Left cardiac atrium (tissue), 4 donors: ENCODE measurements around the gene PSMB2. TPM values are rescaled to one million over a fixed set of nuclear protein-coding genes. Genes with fewer than 3 reads are reported as not detected.

Source experiments
- ATAC-seq, 2 donors: fragments of 200-7000 bp; cut with Tn5 transposase; one replicate each; pipeline ENCODE4 v1.9.1; 2020; ENCODE audit warnings: mild to moderate bottlenecking in 2 of 2, moderate library complexity in 2 of 2
- DNase-seq: peaks from one replicate; pipeline ENCODE4 v3.0.0-alpha.2; 2020
- intact Hi-C, 2 donors: fragments of 100-400 bp; cut with DNase I; formaldehyde crosslinking; loops; one replicate each; pipeline versions ENCODE4 v1.14.1 to v1.15.1; 2022 to 2023
- total RNA-seq, 2 donors: library from RNA; stranded (reverse); fragmentation: NEBNext Ultra II Directional; extraction: Animal tissue kit (Norgen Biotek cat#: 25700); gene quantifications; one replicate each; pipeline ENCODE4 v1.2.1, GENCODE V29; 2021
- donor health status: DM: no; HTN: yes; CAD: no.
- donor health status: DM: no; HTN: yes; CAD: no; lungs with severe emphysema.
- donor health status: DM: yes; HTN: yes; CAD: no.
- donor health status: Dilated cardiomyopathy.

Gene PSMB2
- total RNA-seq, 2 donors from 2014 or later = 35.0 to 36.4 TPM

GRCh38 chr1:35650416-35650815, 9.1 kb upstream of the PSMB2 start:
- ATAC-seq = peak in 1 of 2 donors; percentile 27
- intact Hi-C loops = no loop called here
- no peak for DNase-seq

GRCh38 chr1:35646043-35646442, 4.7 kb upstream of the PSMB2 start:
- DNase-seq = no peak
- no peak for ATAC-seq
- intact Hi-C loops = no loop called here

GRCh38 chr1:35644204-35644603, 2.9 kb upstream of the PSMB2 start:
- intact Hi-C loops = no loop called here
- ATAC-seq (no peak), DNase-seq (no peak)

- ATAC-seq (no peak), DNase-seq (no peak)
- intact Hi-C loops = no loop called here
Measured at GRCh38 chr1:35642471-35642955, 1.2 kb upstream of the PSMB2 start.

GRCh38 chr1:35640380-35641232, 720 bp downstream of the PSMB2 start:
- intact Hi-C loops = no loop called here
- DNase-seq (no peak), ATAC-seq (no peak)

GRCh38 chr1:35637401-35637809, 3.9 kb downstream of the PSMB2 start:
- DNase-seq (no peak), ATAC-seq (no peak)
- intact Hi-C loops = no loop called here

GRCh38 chr1:35633547-35633946, 7.8 kb downstream of the PSMB2 start:
- ATAC-seq = no peak
- DNase-seq = no peak
- intact Hi-C loops = no loop called here

- no peak for ATAC-seq
- intact Hi-C loops = no loop called here
- DNase-seq = no peak
Measured at GRCh38 chr1:35631396-35631795, 9.9 kb downstream of the PSMB2 start.

GRCh38 chr1:35629051-35629450, 12.3 kb downstream of the PSMB2 start:
- intact Hi-C loops = no loop called here
- DNase-seq (no peak), ATAC-seq (no peak)

- DNase-seq = no peak
- intact Hi-C loops = no loop called here
- ATAC-seq = no peak
Measured at GRCh38 chr1:35623832-35624231, 17.5 kb downstream of the PSMB2 start.

GRCh38 chr1:35622510-35623178, 18.7 kb downstream of the PSMB2 start:
- DNase-seq (no peak), ATAC-seq (no peak)
- intact Hi-C loops = no loop called here

GRCh38 chr1:35619237-35620121, 21.8 kb downstream of the PSMB2 start:
- intact Hi-C loops = no loop called here
- DNase-seq (no peak), ATAC-seq (no peak)

- intact Hi-C loops = no loop called here
- DNase-seq = no peak
- no peak for ATAC-seq
Measured at GRCh38 chr1:35615440-35615839, 25.9 kb downstream of the PSMB2 start.

- no peak for ATAC-seq
- intact Hi-C loops = no loop called here
- no peak for DNase-seq
Measured at GRCh38 chr1:35611655-35612054, 29.7 kb downstream of the PSMB2 start.

GRCh38 chr1:35605867-35606182, 35.5 kb downstream of the PSMB2 start:
- intact Hi-C loops = no loop called here
- ATAC-seq (no peak), DNase-seq (no peak)

- intact Hi-C loops = no loop called here
- no peak for DNase-seq
- no peak for ATAC-seq
Measured at GRCh38 chr1:35605071-35605866, 36.1 kb downstream of the PSMB2 start.

- DNase-seq (no peak), ATAC-seq (no peak)
- intact Hi-C loops = no loop called here
Measured at GRCh38 chr1:35603941-35604340, 37.4 kb downstream of the PSMB2 start.

GRCh38 chr1:35603468-35603867, 37.9 kb downstream of the PSMB2 start:
- intact Hi-C loops = no loop called here
- DNase-seq (no peak), ATAC-seq (no peak)

GRCh38 chr1:35600593-35600992, 40.7 kb downstream of the PSMB2 start:
- no peak for ATAC-seq
- no peak for DNase-seq
- intact Hi-C loops = no loop called here
